ENCODE measurements around the gene SYNDIG1.

SYNDIG1 gene

GRCh38 chr20:24640686-24641085 lies 171.3 kb downstream of the SYNDIG1 start:
- DNase-seq: no peak

DNA sequence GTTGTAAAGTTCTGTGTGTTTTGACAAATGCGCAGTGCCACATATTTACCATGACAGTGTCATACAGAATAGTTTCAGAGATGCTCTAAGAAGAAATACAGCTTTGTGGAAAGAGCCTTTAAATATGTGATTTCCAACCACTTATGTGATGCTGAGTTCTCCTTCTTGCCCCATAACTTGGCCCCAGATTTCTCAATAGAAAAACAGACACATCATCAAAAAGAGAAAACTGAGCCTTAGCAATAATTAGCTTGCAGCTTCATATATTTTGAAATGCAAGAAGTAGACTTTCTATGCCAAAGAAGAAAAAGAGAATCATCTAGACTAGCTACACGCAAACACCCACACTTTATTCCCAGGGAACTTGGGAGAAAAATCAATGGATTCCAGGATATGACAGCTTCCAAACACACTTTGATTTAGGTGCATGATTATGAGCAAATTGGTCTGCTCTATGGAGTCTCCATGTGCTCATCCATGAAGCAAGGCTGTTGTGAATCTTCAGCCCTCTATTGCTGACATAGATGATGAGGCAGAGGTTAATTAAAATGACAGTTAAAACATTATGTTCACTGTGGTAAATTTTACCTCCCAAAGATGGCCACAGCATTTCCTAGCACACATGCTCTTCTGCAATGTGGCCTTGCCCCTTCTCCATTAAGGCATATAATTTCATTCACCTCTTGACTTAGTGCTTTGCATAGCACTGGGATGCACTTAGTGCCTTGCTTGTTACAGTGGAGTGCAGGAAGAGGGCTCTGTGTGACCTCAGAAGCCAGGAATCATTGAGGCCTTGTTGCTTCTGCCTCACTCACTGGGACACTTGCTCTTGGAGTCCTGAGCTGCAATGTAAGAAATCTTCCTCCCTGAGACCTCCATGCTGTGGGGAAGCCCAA lies 174.6 kb downstream of the SYNDIG1 start:
- DNase-seq: no peak

- no peak for DNase-seq
Measured at GRCh38 chr20:24646321-24646720, 176.9 kb downstream of the SYNDIG1 start.

- no peak for DNase-seq
Measured at GRCh38 chr20:24647713-24648112, 178.3 kb downstream of the SYNDIG1 start.

DNA sequence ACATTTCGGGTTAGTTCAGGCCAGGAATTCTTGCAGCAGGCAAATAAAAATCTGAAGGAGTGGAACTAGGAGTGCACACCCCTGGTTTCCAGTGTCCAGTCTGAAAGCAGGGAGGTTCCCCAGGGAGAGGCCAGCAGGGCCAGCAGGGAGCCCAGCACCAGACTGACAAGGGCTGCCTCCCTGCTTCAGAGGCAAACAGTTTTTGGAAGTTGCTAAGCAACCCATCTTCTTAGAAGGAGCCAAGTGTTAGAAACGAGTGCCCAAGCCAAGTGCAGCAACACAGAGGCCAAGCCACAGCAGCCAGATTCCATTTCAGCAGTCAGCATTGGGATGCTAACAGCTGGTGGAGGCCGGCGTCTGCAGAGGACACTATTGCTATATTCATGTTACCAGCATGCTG lies 179.1 kb downstream of the SYNDIG1 start:
- no peak for DNase-seq

DNA sequence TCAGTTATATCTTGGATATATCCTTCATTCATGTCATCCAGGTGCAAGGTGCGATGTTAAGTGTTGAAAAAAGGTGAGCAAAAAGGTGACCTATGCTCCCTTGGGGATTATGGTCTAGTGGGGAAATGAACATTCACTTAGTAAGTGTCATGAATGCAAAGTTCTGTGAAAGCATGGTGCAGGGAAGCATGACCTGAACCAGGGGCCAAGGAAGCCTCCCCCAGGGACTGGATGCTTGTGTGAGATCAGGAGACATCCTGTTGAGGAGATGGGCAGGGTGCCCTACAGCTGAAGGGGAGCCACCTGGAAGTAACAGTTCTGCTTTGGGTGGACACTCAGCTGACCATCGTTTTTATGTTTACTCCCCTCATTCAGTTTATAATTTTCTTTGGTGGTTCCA lies 179.5 kb downstream of the SYNDIG1 start:
- no peak for DNase-seq

DNA sequence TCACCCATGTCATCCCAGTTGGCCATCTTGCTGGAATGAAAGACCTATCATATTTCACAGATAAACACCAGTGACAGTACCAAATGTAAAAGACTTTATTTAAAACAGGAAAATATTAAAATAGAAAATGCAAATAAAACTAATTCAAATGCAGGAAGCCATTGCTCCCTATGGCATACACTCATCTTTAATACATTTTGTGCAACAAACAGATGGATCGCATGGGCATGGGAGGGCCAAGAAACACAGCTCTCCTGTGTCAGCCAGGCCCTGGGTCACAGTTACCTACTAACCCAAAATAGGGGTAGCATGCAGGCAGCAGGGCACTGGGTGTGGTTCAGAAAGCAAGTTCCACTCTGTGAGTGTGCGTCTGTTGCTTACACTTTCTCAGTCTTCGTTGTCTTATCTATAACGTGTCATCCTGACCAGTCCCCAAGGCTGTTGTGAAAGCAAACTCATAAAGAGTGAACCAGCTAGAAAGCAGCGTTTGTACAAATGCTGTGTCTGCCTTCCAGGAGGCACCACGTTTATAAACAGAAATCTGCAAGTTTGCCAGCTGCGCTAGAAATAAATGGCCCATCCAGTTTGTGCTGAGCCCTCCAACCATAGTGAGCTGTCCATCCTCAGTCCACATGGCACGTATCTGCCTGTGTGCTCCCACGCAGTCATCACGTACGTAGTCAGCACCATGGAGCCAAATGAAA lies 180.5 kb downstream of the SYNDIG1 start:
- DNase-seq: no peak

- no peak for DNase-seq
Measured at GRCh38 chr20:24651171-24651975, 181.9 kb downstream of the SYNDIG1 start.

DNA sequence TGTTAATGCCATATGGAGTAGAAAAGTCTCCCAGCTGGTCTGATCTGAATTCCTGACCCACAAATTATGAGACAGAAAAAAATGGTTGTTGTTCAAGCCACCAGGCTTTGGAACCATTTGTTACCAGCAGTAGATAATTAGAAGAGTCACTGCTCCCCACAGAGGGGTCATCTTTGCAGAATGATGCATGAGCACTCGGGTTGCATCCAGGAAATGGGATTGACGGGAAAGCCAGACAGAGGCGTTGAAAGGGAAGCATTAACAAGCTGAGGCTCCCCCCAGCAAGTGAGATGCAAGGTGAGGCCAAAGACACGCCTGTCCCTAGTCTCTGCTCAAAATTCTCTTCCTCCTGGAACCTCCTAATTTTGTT lies 182.5 kb downstream of the SYNDIG1 start:
- DNase-seq: no peak

- DNase-seq: no peak
Measured at GRCh38 chr20:24653306-24653705, 183.9 kb downstream of the SYNDIG1 start.

GRCh38 chr20:24654425-24654824 lies 185.0 kb downstream of the SYNDIG1 start:
- no peak for DNase-seq

DNA sequence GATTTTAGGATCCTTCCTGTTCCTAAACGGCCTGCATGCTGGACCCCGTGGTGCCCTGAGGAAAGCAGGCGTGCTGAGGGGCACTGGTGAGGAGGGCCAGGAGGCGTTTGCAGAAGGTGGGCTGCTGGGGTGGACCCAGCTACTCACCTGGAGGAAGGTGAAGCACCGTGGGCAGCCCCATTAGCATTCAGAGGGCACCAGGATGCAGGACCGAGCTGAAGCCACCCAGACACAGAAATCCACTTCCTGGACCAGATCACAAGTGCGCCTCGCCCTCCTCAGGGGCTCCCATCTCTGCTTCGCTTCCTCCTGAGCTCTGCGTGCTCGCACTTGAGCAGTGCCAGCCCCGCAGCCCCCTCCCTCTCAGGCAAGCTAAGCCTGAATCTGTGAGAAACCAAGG lies 187.0 kb downstream of the SYNDIG1 start:
- no peak for DNase-seq

GRCh38 chr20:24657196-24657595 lies 187.8 kb downstream of the SYNDIG1 start:
- DNase-seq: no peak

- no peak for DNase-seq
Measured at GRCh38 chr20:24657878-24658620, 188.6 kb downstream of the SYNDIG1 start.

- no peak for DNase-seq
Measured at GRCh38 chr20:24658920-24659660, 189.7 kb downstream of the SYNDIG1 start.

- no peak for DNase-seq
Measured at GRCh38 chr20:24659835-24660234, 190.4 kb downstream of the SYNDIG1 start.

- DNase-seq: no peak
Measured at GRCh38 chr20:24660651-24661050, 191.2 kb downstream of the SYNDIG1 start.

- no peak for DNase-seq
Measured at GRCh38 chr20:24661255-24661654, 191.8 kb downstream of the SYNDIG1 start.

GRCh38 chr20:24662322-24662721 lies 192.9 kb downstream of the SYNDIG1 start:
- no peak for DNase-seq

DNA sequence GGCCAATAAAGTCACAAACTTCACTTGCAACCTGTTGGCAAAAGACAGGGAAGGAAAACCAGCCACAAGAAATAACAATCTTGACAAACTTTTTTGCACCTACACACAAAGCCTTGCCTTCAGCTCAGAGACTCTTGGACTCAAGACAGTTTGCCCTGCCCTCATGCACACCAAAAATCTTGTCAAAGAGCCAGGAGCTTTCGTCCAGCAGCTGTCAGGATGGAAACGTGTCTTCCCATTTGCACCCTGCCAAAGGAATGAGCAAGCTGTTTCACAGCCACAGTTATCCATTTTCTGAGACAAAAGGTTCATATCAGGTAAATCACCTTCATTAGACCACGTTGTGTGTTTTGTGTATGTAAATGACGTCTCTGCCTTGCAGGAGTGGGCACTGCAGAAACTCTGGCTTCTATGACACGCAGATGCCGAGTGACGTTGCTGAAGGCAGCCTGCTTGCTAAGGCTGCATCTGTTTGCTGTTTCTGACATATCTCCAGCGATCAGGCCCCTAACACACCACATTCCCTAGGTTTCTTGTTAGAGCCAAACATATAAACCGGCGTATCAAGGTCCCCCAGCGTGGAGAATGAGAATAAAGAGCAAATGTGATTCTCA lies 193.4 kb downstream of the SYNDIG1 start:
- no peak for DNase-seq

DNA sequence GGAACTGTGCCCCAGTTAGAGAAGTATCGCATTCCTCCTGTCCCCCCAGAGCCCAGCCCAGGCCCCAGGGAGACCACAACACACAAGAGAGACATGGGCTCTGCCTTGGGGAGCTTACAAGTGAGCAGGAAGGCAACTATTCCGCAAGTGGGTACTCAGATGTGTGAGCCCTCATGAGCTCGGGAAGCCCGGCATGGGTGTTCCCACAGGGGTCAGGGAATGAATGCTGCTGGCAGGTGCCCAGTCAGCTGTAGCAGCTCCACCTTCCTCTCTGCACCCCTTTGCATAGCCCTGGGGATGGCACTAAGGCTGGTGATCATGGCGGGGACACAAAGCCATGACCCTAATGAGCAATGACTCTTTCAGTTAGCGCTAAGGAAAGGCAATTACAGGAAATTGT lies 194.1 kb downstream of the SYNDIG1 start:
- no peak for DNase-seq
